ENCODE results near the gene CEACAM21.

Gene CEACAM21

GRCh38 chr19:41621226-41621625 lies 45.3 kb downstream of the CEACAM21 start:
- H3K9me3 ChIP-seq (replicated peaks in 1 of 2; ENCODE audit: control insufficient read depth in 2 of 2, insufficient read depth in 1 of 2, low read depth in 1 of 2, low read length in 2 of 2): peaks cover 0 to 30% of the 10 kb centered on the region in 2 donors
- no peaks in the 10 kb centered on the region for H3K4me1 ChIP-seq (ENCODE audit: control insufficient read depth in 2 of 2, insufficient read depth in 1 of 2, low read depth in 1 of 2, low read length in 2 of 2)
- no peak overlapping the region for H3K9ac ChIP-seq (ENCODE audit: low read depth, low read length, poor library complexity)
- no peaks in the 10 kb centered on the region for H3K79me1 ChIP-seq (ENCODE audit: low read depth, low read length)
- no peak overlapping the region for H2BK5ac ChIP-seq (ENCODE audit: low read length)
- H2BK12ac ChIP-seq (ENCODE audit: low read length): no peak overlapping the region
- no peak for DNase-seq (ENCODE audit: low spot score)
- H3K4ac ChIP-seq (ENCODE audit: low read length): no peak overlapping the region
- H3K14ac ChIP-seq (ENCODE audit: low read length): no peak overlapping the region
- no peak overlapping the region for H2BK15ac ChIP-seq (ENCODE audit: low read length)
- H4K8ac ChIP-seq (ENCODE audit: low read depth, low read length): no peak overlapping the region
- H3K36me3 ChIP-seq (replicated peaks in 1 of 2; ENCODE audit: control insufficient read depth in 2 of 2, insufficient read depth in 2 of 2, low read length in 2 of 2): no peaks in the 10 kb centered on the region
- no peak overlapping the region for H3K18ac ChIP-seq (ENCODE audit: low read length)
- no peak overlapping the region for H4K91ac ChIP-seq (ENCODE audit: low read depth, low read length, poor library complexity)
- H2AFZ ChIP-seq (ENCODE audit: low read length): no peak overlapping the region
- H3K4me3 ChIP-seq (ENCODE audit: low read length in 2 of 2): no peak overlapping the region
- H3K27me3 ChIP-seq (ENCODE audit: control insufficient read depth in 3 of 3, insufficient read depth in 3 of 3, low read depth in 1 of 3, low read length in 3 of 3): peaks cover 0 to 52% (median 0%) of the 10 kb centered on the region in 3 experiments
- H2AK5ac ChIP-seq (ENCODE audit: low read depth, low read length): no peak overlapping the region
- H3K27ac ChIP-seq (replicated peaks; ENCODE audit: low read length): no peak overlapping the region
- no CpG with 5 or more reads among the region's 4 CpGs for WGBS, 2 donors (ENCODE audit: extremely low coverage in 2 of 2, insufficient read length in 2 of 2, insufficient replicate concordance in 1 of 2)
- no peak overlapping the region for H3K23ac ChIP-seq (ENCODE audit: low read depth, low read length, poor library complexity)
- no peak overlapping the region for H3K4me2 ChIP-seq (ENCODE audit: insufficient read depth, low read length, poor library complexity, severe bottlenecking)
- no peak overlapping the region for H2BK120ac ChIP-seq (ENCODE audit: low read depth, low read length)

GRCh38 chr19:41621654-41622053 lies 45.7 kb downstream of the CEACAM21 start:
- DNase-seq (ENCODE audit: low spot score): no peak
- H3K4ac ChIP-seq (ENCODE audit: low read length): no peak overlapping the region

GRCh38 chr19:41623360-41623759 lies 47.4 kb downstream of the CEACAM21 start:
- Histone ChIP-seq H2BK15ac (ENCODE audit: low read length) (no peak overlapping the region), H3K23ac (ENCODE audit: low read depth, low read length, poor library complexity) (no peak overlapping the region), H3K27ac (replicated peaks; ENCODE audit: low read length) (no peak overlapping the region), H4K8ac (ENCODE audit: low read depth, low read length) (no peak overlapping the region), H2BK12ac (ENCODE audit: low read length) (no peak overlapping the region), H3K27me3 (ENCODE audit: control insufficient read depth in 3 of 3, insufficient read depth in 3 of 3, low read depth in 1 of 3, low read length in 3 of 3) (peaks cover 0 to 73% (median 0%) of the 10 kb centered on the region in 3 experiments), H3K4me2 (ENCODE audit: insufficient read depth, low read length, poor library complexity, severe bottlenecking) (no peak overlapping the region), H3K9me3 (replicated peaks in 1 of 2; ENCODE audit: control insufficient read depth in 2 of 2, insufficient read depth in 1 of 2, low read depth in 1 of 2, low read length in 2 of 2) (peaks cover 0 to 42% of the 10 kb centered on the region in 2 donors), H2BK5ac (ENCODE audit: low read length) (no peak overlapping the region), H3K4me1 (ENCODE audit: control insufficient read depth in 2 of 2, insufficient read depth in 1 of 2, low read depth in 1 of 2, low read length in 2 of 2) (no peaks in the 10 kb centered on the region), H3K9ac (ENCODE audit: low read depth, low read length, poor library complexity) (no peak overlapping the region), H3K4me3 (ENCODE audit: low read length in 2 of 2) (no peak overlapping the region), H4K91ac (ENCODE audit: low read depth, low read length, poor library complexity) (no peak overlapping the region), H2AFZ (ENCODE audit: low read length) (no peak overlapping the region), H3K4ac (ENCODE audit: low read length) (no peak overlapping the region), H3K79me1 (ENCODE audit: low read depth, low read length) (no peaks in the 10 kb centered on the region), H3K18ac (ENCODE audit: low read length) (no peak overlapping the region), H2AK5ac (ENCODE audit: low read depth, low read length) (no peak overlapping the region), H3K14ac (ENCODE audit: low read length) (no peak overlapping the region), H3K36me3 (replicated peaks in 1 of 2; ENCODE audit: control insufficient read depth in 2 of 2, insufficient read depth in 2 of 2, low read length in 2 of 2) (no peaks in the 10 kb centered on the region), H2BK120ac (ENCODE audit: low read depth, low read length) (no peak overlapping the region)
- DNase-seq (ENCODE audit: low spot score): no peak
- no CpG with 5 or more reads among the region's 4 CpGs for WGBS, 2 donors (ENCODE audit: extremely low coverage in 2 of 2, insufficient read length in 2 of 2, insufficient replicate concordance in 1 of 2)

More at GRCh38 chr19:41621654-41622053, 45.7 kb downstream of the CEACAM21 start:
- Histone ChIP-seq H4K8ac (ENCODE audit: low read depth, low read length) (no peak overlapping the region), H2AFZ (ENCODE audit: low read length) (no peak overlapping the region), H3K36me3 (replicated peaks in 1 of 2; ENCODE audit: control insufficient read depth in 2 of 2, insufficient read depth in 2 of 2, low read length in 2 of 2) (no peaks in the 10 kb centered on the region), H3K27me3 (ENCODE audit: control insufficient read depth in 3 of 3, insufficient read depth in 3 of 3, low read depth in 1 of 3, low read length in 3 of 3) (peaks cover 0 to 55% (median 0%) of the 10 kb centered on the region in 3 experiments), H4K91ac (ENCODE audit: low read depth, low read length, poor library complexity) (no peak overlapping the region), H3K27ac (replicated peaks; ENCODE audit: low read length) (no peak overlapping the region), H2BK12ac (ENCODE audit: low read length) (no peak overlapping the region), H3K9me3 (replicated peaks in 1 of 2; ENCODE audit: control insufficient read depth in 2 of 2, insufficient read depth in 1 of 2, low read depth in 1 of 2, low read length in 2 of 2) (peaks cover 0 to 28% of the 10 kb centered on the region in 2 donors), H3K18ac (ENCODE audit: low read length) (no peak overlapping the region), H3K14ac (ENCODE audit: low read length) (no peak overlapping the region), H3K4me1 (ENCODE audit: control insufficient read depth in 2 of 2, insufficient read depth in 1 of 2, low read depth in 1 of 2, low read length in 2 of 2) (no peaks in the 10 kb centered on the region), H2BK5ac (ENCODE audit: low read length) (no peak overlapping the region), H2BK15ac (ENCODE audit: low read length) (no peak overlapping the region), H2AK5ac (ENCODE audit: low read depth, low read length) (no peak overlapping the region), H3K79me1 (ENCODE audit: low read depth, low read length) (no peaks in the 10 kb centered on the region), H2BK120ac (ENCODE audit: low read depth, low read length) (no peak overlapping the region), H3K23ac (ENCODE audit: low read depth, low read length, poor library complexity) (no peak overlapping the region), H3K4me2 (ENCODE audit: insufficient read depth, low read length, poor library complexity, severe bottlenecking) (no peak overlapping the region), H3K9ac (ENCODE audit: low read depth, low read length, poor library complexity) (no peak overlapping the region), H3K4me3 (ENCODE audit: low read length in 2 of 2) (no peak overlapping the region)
- no CpG with 5 or more reads among the region's 7 CpGs for WGBS, 2 donors (ENCODE audit: extremely low coverage in 2 of 2, insufficient read length in 2 of 2, insufficient replicate concordance in 1 of 2)

- WGBS, 2 donors (ENCODE audit: extremely low coverage in 2 of 2, insufficient read length in 2 of 2, insufficient replicate concordance in 1 of 2): no CpG with 5 or more reads among the region's 7 CpGs
- Histone ChIP-seq H2BK5ac (ENCODE audit: low read length) (no peak overlapping the region), H3K36me3 (replicated peaks in 1 of 2; ENCODE audit: control insufficient read depth in 2 of 2, insufficient read depth in 2 of 2, low read length in 2 of 2) (no peaks in the 10 kb centered on the region), H2BK12ac (ENCODE audit: low read length) (no peak overlapping the region), H3K18ac (ENCODE audit: low read length) (no peak overlapping the region), H2BK15ac (ENCODE audit: low read length) (no peak overlapping the region), H4K91ac (ENCODE audit: low read depth, low read length, poor library complexity) (no peak overlapping the region), H3K4me3 (ENCODE audit: low read length in 2 of 2) (no peak overlapping the region), H3K27me3 (ENCODE audit: control insufficient read depth in 3 of 3, insufficient read depth in 3 of 3, low read depth in 1 of 3, low read length in 3 of 3) (peaks cover 0 to 79% (median 0%) of the 10 kb centered on the region in 3 experiments), H3K14ac (ENCODE audit: low read length) (no peak overlapping the region), H3K4ac (ENCODE audit: low read length) (no peak overlapping the region), H3K4me1 (ENCODE audit: control insufficient read depth in 2 of 2, insufficient read depth in 1 of 2, low read depth in 1 of 2, low read length in 2 of 2) (no peaks in the 10 kb centered on the region), H4K8ac (ENCODE audit: low read depth, low read length) (no peak overlapping the region), H3K79me1 (ENCODE audit: low read depth, low read length) (no peaks in the 10 kb centered on the region), H3K27ac (replicated peaks; ENCODE audit: low read length) (no peak overlapping the region), H2AK5ac (ENCODE audit: low read depth, low read length) (no peak overlapping the region), H3K9me3 (replicated peaks in 1 of 2; ENCODE audit: control insufficient read depth in 2 of 2, insufficient read depth in 1 of 2, low read depth in 1 of 2, low read length in 2 of 2) (peaks cover 0 to 46% of the 10 kb centered on the region in 2 donors), H3K4me2 (ENCODE audit: insufficient read depth, low read length, poor library complexity, severe bottlenecking) (no peak overlapping the region), H2BK120ac (ENCODE audit: low read depth, low read length) (no peak overlapping the region), H3K23ac (ENCODE audit: low read depth, low read length, poor library complexity) (no peak overlapping the region), H3K9ac (ENCODE audit: low read depth, low read length, poor library complexity) (no peak overlapping the region), H2AFZ (ENCODE audit: low read length) (no peak overlapping the region)
- DNase-seq (ENCODE audit: low spot score): no peak
These were observed 48.5 kb downstream of the CEACAM21 start for GRCh38 chr19:41624515-41624914.

Data from neuronal stem cell (in vitro differentiated cells).